Dermis microvascular lymphatic vessel endothelial cell (primary cell): ENCODE results near the gene GSTO2. TPM values are rescaled to one million over a fixed set of nuclear protein-coding genes. Genes with fewer than 3 reads are reported as not detected.

Source experiments
- DNase-seq, 2 donors: peaks; one replicate each; pipeline versions ENCODE4 v3.0.0 to v3.0.0-alpha.2; 2010; ENCODE audit warnings: low read depth in 2 of 2
- total RNA-seq: library from RNA; depleted of rRNA; stranded (reverse); fragments of >200 nt; gene quantifications from 2 replicates; pipeline ENCODE4 v1.2.1, GENCODE V29; 2014

The GSTO2 gene
- total RNA-seq, 1 donor from 2014 or later = 0.51 TPM

DNA sequence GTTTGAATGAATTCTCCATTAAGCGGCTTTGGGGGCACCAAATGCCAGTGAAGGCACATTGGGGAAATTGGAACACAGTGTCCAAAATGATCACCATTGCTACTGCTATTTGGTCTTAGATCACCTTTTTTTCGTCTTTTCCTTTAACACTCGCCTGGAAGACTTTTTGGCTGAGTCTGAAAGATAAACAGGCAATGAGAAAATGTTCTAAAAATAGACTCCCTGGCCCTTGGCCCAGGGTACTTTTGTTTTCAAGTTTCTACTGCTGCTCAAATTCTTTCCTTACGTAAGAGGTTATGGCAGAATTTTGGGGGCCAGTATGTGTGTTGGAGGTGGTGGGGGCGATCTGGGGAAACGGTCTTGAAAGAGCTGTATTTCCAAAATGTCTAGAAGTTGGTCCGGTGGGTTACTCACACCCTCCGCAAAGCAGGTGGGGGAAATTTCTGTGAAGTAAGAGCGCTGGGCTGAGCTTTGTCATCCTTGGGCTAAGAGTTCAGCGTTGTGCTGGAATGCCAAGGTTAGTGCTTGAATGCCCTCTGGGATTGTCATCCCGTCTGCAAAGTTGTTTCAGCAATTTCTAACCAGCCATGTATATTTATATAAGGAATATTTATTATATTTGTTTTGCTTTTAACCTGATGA, 70.6 kb downstream of the GSTO2 start:
- peak in 1 of 2 donors; percentile 83 for DNase-seq

DNA sequence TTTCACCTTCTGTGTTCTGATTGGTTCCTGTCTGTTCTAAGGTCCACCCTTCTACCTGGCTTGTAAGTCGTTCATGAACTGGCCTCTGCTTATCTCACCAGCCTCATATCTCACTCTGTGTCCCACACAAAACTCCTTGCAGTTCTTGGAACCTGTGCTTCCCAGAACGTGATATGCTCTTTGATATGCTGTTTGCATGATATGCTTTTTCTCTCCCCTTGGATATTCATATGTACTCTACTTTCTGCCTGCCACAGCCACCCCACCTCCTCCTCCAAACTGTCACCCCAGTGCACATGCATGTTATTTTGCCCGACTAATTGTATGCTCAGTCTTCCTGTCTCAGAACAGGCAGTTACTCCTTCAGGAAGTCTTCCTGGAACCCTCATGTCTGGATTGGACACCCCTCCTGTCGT, 71.1 kb downstream of the GSTO2 start:
- DNase-seq = no peak

DNA sequence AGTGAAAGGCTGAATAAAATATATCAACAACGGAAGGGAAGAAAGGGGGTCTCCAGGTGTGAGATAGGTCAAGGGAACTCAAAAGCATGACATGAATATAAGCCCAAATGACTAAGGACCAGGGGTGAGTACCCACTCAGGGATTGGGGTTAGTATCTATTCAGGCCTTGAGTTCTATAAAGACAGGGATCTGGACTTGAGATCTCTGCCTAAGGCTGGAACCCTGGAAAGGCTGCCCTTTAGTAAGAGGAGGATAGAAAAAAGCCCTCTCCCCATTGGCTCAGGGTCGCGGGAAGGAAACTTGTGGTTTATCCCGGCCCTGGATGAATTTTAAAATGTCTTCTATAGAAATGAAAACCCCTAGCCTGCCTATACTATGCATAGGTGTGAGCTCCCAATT, 71.7 kb downstream of the GSTO2 start:
- no peak for DNase-seq

DNA sequence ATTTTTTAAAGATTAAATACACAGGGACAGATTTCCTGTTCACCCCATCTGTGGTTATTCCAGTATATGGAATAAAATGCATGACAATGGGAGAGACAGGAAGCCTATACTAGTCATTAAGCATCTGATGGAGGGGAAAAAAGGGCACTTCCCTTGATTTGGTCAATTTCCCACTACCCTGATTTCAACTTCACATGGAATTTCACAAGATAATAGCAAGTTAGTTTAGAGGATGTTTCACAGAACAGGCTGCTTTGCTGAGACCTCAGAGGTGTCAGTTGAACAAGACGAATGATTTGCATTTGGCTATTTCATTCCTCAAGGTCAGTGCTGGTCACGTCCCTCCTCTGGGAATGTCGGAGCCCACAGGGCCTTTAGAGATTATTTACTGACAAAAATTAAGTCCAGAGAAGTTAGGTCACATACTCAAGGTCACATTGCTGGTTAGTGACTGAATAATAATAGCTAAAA, 74.0 kb downstream of the GSTO2 start:
- DNase-seq = peak; percentile 92 to 94

DNA sequence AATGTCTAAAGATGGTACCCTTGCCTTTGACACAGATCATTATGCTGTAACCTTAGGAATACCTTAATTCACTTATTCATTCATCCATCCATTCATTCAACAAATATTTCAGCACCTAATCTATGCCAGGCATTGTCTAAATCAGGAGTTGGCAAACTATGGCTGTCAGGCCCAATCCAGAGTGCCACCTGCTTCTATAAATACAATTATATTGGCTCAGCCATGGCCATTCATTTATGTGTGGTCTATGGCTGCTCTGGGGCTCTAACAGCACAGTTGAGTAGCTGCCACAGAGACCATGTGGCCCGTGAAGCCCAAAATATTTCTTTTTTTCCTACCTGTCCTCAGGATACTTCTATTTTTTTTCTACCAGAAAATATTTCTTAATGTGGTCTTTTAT, 75.2 kb downstream of the GSTO2 start:
- no peak for DNase-seq

DNA sequence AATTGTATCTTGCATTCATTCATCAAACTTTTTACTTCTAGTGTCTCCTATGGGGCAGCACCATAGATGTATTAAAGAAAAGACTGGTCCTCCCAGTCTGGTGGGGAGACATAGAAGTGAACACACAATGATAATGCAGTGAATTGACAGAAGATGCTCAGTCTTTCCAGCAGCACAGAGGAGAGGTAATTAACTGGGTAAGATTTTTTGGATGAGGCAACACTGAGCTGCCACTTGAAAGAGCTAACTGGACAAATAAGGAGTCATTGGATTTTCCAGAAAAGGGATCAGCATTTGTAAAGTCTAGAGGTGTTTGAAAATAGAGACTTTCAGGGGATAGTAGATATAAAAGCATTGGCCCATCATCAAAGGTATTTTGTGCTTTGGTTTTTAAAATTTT, 76.5 kb downstream of the GSTO2 start:
- DNase-seq = no peak

DNA sequence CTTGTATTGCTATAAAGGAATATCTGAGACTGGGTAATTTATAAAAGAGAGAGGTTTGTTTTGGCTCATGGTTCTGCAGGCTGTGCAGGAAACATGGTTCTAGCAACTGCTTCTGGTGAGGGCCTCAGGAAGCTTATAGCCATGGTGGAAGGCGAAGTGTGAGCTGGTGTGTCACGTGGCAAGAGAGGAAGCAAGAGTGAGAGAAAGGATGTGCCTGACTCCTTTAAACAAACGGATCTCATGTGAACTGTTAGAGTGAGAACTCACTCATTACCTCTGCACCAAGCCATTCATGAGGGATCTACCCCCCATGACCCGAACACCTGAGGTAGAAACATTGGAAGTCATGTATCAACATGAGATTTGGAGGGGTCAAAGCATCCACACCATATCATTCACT, 77.0 kb downstream of the GSTO2 start:
- peak in 1 of 2 donors; percentile 54 for DNase-seq

DNA sequence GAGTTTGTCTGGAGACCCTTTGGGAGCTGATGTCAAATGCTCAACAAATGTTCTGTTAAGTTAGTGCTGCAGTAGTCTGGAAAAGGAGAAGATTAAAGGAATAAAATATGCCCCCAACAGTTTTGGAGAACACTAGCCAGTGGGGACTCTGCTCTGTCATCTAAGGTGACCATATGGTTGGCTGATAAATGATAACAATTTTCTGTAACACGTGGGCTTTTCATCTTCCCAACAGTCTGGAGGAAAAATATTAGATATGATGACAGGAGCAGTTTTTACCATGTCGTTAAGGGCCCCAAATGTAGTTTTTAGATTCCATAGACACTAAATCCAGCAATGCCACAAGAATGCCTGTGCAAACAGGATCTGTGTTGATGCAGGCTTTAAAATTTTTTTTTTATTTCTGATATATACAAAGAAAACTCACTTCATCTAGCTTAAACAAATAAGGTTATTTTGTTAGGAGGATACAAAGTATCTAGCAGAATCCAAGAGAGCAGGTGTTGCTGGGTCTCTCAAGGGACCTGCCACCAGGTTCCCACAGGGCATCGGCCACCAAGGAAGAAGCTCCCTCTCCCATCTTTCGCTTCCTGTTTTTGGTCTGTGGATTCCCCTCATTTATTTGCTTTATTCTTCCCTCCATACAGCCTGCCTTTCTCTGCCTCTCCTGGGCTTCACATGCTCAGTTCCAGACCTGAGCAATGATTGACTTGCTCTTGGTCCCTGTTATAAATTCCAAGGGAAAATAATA, 78.5 kb downstream of the GSTO2 start:
- no peak for DNase-seq

DNA sequence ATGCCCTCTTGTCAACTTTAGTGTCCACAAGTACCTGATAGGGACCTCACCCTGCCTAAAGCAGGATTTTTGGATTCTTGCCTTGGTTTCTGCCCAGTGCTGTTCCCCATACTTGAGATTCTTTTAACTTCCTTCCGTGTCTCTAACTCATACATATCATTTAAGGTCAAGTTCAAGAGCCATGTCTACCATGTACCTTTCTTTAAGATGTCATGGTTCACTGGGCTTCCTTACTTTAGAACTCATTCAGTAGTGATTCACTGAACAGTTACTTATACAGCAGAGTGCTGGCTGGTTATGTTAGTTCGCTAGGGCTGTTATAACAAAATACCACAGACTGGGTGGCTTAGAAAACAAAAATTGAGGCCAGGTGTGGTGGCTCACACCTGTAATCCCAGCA, 79.6 kb downstream of the GSTO2 start:
- DNase-seq = no peak

DNA sequence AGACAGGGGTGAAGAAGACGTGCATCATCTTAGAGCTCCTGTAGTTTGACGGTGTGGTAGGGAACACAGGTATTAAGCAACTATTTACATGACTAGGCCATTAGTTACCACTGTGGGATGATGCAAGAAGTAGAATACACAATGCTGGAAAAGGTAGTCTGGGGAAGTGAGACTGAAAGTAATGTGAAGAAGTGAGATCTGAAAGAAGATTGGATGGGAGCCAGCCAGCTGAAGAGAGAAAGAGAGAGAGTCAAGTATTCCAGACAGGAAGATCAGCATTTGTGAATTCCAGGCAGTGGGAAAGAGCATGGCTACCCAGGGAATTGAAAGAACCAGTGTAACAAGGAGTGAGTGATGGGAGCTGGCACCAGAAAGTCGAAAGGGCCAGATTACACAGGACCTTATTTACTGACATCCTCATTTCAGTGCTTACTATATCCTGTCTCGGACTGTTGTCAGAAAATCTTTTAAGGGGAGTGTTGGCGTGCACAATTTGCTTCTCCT, 80.7 kb downstream of the GSTO2 start:
- DNase-seq = peak in 1 of 2 donors; percentile 68

DNA sequence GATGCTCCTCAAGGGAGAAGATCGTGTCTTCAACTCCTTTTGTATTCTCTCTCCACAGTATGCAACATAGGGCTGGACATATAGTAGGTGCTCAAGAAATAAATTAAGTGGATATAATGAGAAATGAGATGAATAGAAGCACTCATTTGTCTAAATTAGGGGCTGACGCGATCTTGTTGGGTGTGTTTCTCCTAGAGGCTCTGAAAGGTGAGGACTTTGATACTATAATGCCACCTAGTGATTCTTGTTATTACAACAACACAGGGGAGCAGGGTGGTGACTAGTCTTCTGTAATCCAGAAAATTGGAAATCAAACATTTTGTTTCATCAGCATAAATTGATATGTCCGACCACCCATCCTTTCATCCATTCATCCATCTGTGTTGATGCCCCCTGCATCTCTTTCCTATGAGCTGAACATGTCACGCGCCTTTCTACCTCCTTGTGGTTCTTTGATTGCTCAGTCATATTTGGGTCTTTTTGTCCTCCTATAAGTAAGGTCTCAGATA, 81.2 kb downstream of the GSTO2 start:
- peak in 1 of 2 donors; percentile 80 for DNase-seq

DNA sequence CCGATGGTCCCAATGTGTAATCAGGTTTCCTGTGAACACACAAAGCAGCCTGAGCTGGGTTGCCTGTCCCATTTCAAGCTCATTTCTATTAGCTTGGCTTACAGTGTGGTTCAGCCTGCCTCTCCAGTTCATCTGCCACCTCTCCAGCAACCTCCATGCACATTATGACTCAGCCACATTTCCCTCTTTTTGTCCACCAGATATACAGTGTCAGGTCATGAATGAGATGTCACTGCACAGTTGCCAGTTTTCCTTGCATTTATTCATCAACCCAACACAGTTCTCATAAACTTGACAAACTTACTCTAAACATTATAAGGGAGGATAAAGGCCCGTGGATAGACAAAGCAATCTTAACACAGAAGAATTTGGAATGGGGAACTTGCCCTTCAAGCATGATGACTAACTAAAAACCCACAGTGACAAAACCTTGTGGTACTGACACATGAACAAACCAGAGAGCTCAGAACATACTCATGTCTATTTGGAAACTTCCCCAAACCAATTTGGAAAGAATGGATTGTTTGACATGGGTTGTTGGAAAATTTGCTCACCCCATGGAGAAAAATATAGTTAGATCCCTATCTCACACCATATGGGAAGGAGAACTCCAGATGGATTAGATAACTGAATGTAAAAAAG, 82.2 kb downstream of the GSTO2 start:
- peak in 1 of 2 donors; percentile 17 for DNase-seq

DNA sequence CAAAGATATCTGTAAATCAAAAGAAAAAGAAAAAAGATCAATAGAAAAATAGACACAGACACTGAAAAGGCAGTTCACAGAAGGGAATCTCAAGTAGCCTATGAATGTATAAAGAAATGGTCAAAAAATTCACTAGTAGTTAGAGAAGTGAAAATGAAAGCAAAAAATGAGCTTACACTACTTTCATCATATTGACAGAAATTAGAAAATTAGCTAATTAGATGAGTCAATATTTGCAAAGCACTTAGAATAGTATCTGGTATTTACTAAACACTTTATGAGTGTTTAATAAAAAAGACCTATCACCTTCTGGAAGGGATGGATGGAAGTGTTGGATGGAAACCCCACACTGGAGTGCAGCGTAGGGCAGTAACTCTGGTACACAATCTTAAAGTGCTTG, 82.9 kb downstream of the GSTO2 start:
- no peak for DNase-seq

DNA sequence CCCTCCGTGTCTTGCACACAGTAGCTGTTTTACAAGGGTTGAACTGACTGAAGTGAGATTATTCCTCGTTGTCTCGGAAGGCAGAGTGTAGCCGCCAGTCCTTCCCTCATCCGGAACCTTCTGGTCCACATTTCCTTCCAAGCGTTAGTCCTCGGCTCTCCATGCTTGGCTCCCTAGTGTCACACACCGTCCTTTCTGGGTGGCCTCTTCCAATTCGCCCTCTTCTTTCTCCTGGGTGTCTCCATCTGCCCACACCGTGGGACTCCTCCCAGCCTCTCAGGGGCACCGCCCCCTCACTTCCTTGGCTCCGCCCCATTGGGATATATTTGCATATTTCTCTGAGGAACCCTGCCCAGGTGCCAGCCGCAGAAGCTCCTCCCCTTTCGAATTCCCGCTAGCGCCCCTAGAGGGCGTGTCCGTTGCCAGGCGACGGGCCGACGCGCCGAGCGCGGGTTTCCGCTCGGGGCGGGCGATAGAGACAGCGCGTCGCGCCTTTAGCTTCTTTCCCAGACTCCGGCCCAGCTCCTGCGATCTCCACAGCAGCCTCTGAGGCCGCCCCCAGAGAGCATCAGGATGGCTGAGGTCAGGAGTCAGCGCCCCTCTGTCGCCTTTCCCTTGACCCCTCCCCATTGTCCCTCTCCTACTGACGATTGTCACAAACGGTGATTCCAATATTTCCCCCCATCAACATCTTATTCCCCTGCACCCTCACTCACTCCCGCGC, 84.5 kb downstream of the GSTO2 start, which contains the start of gene CFAP58:
CFAP58 (plus strand) TSS at position 509 of the 724 bp plus-strand sequence; CDS start at position 574, 65 bp downstream.
- peak in 1 of 2 donors; percentile 80 for DNase-seq

Other genes with a start within 250 kb of the GSTO2 start
- 0.25 and 0.90 TPM in 2 replicates for gene COL17A1, start 183.3 kb upstream of the GSTO2 start, total RNA-seq
- gene SFR1, start 147.0 kb upstream of the GSTO2 start, total RNA-seq = 3.5 and 4.9 TPM in 2 replicates
- under 0.01 TPM in 2 replicates for gene CFAP43, start 36.8 kb upstream of the GSTO2 start, total RNA-seq
- gene GSTO1, start 14.3 kb upstream of the GSTO2 start, total RNA-seq = 267 and 284 TPM in 2 replicates
- 20.7 and 43.0 TPM in 2 replicates for gene ITPRIP, start 69.3 kb downstream of the GSTO2 start, total RNA-seq
- gene CFAP58, start 84.6 kb downstream of the GSTO2 start, total RNA-seq = 0.64 and 0.89 TPM in 2 replicates